K562 (cell line): ENCODE measurements around the gene LNPEP. TPM values are rescaled to one million over a fixed set of nuclear protein-coding genes. Genes with fewer than 3 reads are reported as not detected.

Experiments used
- HNRNPLL ChIP-seq: fragments of 200-400 bp; formaldehyde crosslinking; IDR thresholded peaks from 2 replicates; pipeline ENCODE4 v1.6.1; 2017; ENCODE audit warnings: low read length, low read depth, mild to moderate bottlenecking; ENCODE audit not compliant: poor library complexity, severe bottlenecking
- LEF1 ChIP-seq: fragments of 450-650 bp; IDR thresholded peaks from 2 replicates; pipeline ENCODE4 v1.6.1; 2016; ENCODE audit warnings: mild to moderate bottlenecking
- SMAD4 ChIP-seq: fragments of 250-450 bp; sonication (Bioruptor Pico); conservative IDR thresholded peaks from 2 replicates; pipeline ENCODE4 v1.8.0; 2021; ENCODE audit warnings: inconsistent platforms, mild to moderate bottlenecking, moderate library complexity
- ZBTB40 ChIP-seq, 2 experiments: fragments of 450-650 bp in 1 of 2; sonication (generic) in 1 of 2; formaldehyde crosslinking in 1 of 2; IDR thresholded peaks; 2 replicates each; pipeline versions ENCODE4 v1.7.1 to v1.9.0; 2016 to 2022; ENCODE audit warnings: inconsistent platforms in 1 of 2, mild to moderate bottlenecking in 1 of 2, missing genetic modification reagents in 1 of 2
- ZNF699 ChIP-seq: fragments of 250-450 bp; sonication (Bioruptor Pico); IDR thresholded peaks from 2 replicates; pipeline ENCODE4 v1.8.0; 2021; ENCODE audit warnings: mild to moderate bottlenecking, moderate library complexity; ENCODE audit not compliant: insufficient replicate concordance
- polyA plus RNA-seq, 8 experiments: library from polyadenylated mRNA; depleted of rRNA in 4 of 8; stranded (reverse) in 5 of 8; unstranded in 3 of 8; fragments of >200 nt; fragmentation: Nextera tagmentation in 2 of 8; fragmentation: Illumina TruSeq in 1 of 8; extraction: Ambion mirVana in 2 of 8; extraction: Trizol in 1 of 8; gene quantifications; 2 replicates each; pipeline versions ENCODE4 v1.2.1 to v1.2.3, GENCODE V29; 2011 to 2014; ENCODE audit warnings: inconsistent platforms in 1 of 8, missing spikeins in 1 of 8
- total RNA-seq, 7 experiments: library from RNA; depleted of rRNA in 6 of 7; stranded (reverse); fragments of >200 nt in 6 of 7; fragmentation: Illumina TruSeq in 2 of 7; extraction: Trizol in 2 of 7; gene quantifications; 2 replicates each; pipeline versions ENCODE4 v1.2.1 to v1.2.3, GENCODE V29; 2011 to 2021; ENCODE audit warnings: low replicate concordance in 1 of 7

LNPEP gene
- total and polyA plus RNA-seq, 9 of the 15 experiments (the other 6 are each of a cell fraction or from before 2014, with no cell fraction given), result 2.6 to 27.9 (median 11.2) TPM

- no peak for TF ChIP-seq ZBTB40 (IDR thresholded peaks at IDR 0.05)
- no peak for TF ChIP-seq ZBTB40 (CRISPR knock-in tag; IDR thresholded peaks at IDR 0.05)
- no peak for TF ChIP-seq ZNF699 (CRISPR knock-in tag)
- TF ChIP-seq LEF1, result no peak
- no peak for TF ChIP-seq HNRNPLL
- TF ChIP-seq SMAD4 (CRISPR knock-in tag), result no peak
- TF ChIP-seq, all 486 proteins: peak for 0
These were observed 74.7 kb downstream of the LNPEP start (continued) for GRCh38 chr5:97010606-97011005.
